ENCODE data around the gene GAREM1. TPM values are rescaled to one million over a fixed set of nuclear protein-coding genes. Genes with fewer than 3 reads are reported as not detected.

The GAREM1 gene
- total and polyA plus RNA-seq, 9 of the 15 experiments (the other 6 are each of a cell fraction or from before 2014, with no cell fraction given), result 0.03 to 0.33 (median 0.07) TPM; not detected in 1

DNA sequence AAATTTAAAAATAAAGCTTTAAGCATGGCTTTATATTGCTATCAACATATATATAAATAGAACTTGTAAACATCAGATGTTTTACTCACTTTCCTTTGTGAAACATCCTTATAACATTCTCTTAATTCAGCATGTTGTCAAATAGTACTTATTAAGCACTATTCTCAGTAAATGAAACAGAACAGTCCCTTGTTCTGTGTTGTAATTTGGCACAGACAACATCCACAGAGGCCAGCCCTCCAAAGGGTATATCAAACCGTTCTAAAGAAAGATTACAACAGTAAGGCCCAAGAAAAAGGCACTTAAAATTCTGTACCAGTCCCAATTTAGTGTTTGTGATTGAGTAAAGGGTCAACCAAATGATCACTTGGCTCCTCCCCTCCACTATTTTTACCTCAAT is 46.0 kb downstream of the GAREM1 start (continued):
- TF ChIP-seq ID3 (CRISPR knock-in tag; IDR thresholded peaks at IDR 0.05), result no peak
- no peak for TF ChIP-seq ID3 (tag; IDR thresholded peaks at IDR 0.05)
- TF ChIP-seq ARID1B (IDR thresholded peaks at IDR 0.05), result no peak
- no peak for TF ChIP-seq MTA2 (IDR thresholded peaks at IDR 0.05; ENCODE audit: low read depth)
- TF ChIP-seq, protein P1, sequence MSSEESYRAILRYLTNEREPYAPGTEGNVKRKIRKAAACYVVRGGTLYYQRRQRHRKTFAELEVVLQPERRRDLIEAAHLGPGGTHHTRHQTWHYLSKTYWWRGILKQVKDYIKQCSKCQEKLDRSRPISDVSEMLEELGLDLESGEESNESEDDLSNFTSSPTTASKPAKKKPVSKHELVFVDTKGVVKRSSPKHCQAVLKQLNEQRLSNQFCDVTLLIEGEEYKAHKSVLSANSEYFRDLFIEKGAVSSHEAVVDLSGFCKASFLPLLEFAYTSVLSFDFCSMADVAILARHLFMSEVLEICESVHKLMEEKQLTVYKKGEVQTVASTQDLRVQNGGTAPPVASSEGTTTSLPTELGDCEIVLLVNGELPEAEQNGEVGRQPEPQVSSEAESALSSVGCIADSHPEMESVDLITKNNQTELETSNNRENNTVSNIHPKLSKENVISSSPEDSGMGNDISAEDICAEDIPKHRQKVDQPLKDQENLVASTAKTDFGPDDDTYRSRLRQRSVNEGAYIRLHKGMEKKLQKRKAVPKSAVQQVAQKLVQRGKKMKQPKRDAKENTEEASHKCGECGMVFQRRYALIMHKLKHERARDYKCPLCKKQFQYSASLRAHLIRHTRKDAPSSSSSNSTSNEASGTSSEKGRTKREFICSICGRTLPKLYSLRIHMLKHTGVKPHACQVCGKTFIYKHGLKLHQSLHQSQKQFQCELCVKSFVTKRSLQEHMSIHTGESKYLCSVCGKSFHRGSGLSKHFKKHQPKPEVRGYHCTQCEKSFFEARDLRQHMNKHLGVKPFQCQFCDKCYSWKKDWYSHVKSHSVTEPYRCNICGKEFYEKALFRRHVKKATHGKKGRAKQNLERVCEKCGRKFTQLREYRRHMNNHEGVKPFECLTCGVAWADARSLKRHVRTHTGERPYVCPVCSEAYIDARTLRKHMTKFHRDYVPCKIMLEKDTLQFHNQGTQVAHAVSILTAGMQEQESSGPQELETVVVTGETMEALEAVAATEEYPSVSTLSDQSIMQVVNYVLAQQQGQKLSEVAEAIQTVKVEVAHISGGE (CRISPR knock-in tag; IDR thresholded peaks at IDR 0.05), result no peak
- no peak for TF ChIP-seq CREB1 (IDR thresholded peaks at IDR 0.05)
- no peak for TF ChIP-seq CREB1 (CRISPR knock-in tag; IDR thresholded peaks at IDR 0.05)
- no peak for TF ChIP-seq BRF1 (IDR thresholded peaks at IDR 0.05; ENCODE audit: borderline replicate concordance, extremely low read depth, insufficient read length)
